Activated CD8-positive, alpha-beta T cell treated with anti-CD3 and anti-CD28 coated beads, Interleukin-2, amount 10 ng/mL, durations not matched to agents 7 days and 5 days (primary cell): Measurements from ENCODE around the gene UCN2. TPM values are rescaled to one million over a fixed set of nuclear protein-coding genes. Genes with fewer than 3 reads are reported as not detected.

Source experiments
- ATAC-seq: fragments of 150-1000 bp; cut with Tn5 transposase; one replicate; pipeline ENCODE4 v1.10.0; 2021; ENCODE audit warnings: moderate library complexity
- CTCF ChIA-PET: fragments of 350-600 bp; sonication (Branson Sonifier 250); formaldehyde crosslinking; loops from one replicate; lab custom pipeline; 2021; ENCODE audit warnings: antibody characterized with exemption; lab: Charles Lee
- POLR2A ChIA-PET: fragments of 350-600 bp; sonication (Branson Sonifier 250); formaldehyde crosslinking; loops from one replicate; lab custom pipeline; 2021; ENCODE audit warnings: antibody characterized with exemption; lab: Charles Lee
- DNase-seq: peaks from one replicate; pipeline ENCODE4 v3.0.0-alpha.2; 2020
- H3K27ac Mint-ChIP-seq: one replicate; pipeline ENCODE4 v1.8.0; 2021; ENCODE audit warnings: mild to moderate bottlenecking, mixed read lengths
- H3K27me3 Mint-ChIP-seq: one replicate; pipeline ENCODE4 v1.8.0; 2021; ENCODE audit warnings: low read depth, mixed read lengths
- H3K36me3 Mint-ChIP-seq: one replicate; pipeline ENCODE4 v1.8.0; 2021; ENCODE audit warnings: low read depth, mixed read lengths
- H3K4me1 Mint-ChIP-seq: one replicate; pipeline ENCODE4 v1.8.0; 2021; ENCODE audit warnings: low read depth, mixed read lengths
- H3K4me3 Mint-ChIP-seq: one replicate; pipeline ENCODE4 v1.8.0; 2021; ENCODE audit warnings: mild to moderate bottlenecking, mixed read lengths
- H3K9me3 Mint-ChIP-seq: one replicate; pipeline ENCODE4 v1.8.0; 2022; ENCODE audit warnings: mixed read lengths; ENCODE audit not compliant: insufficient read depth
- total RNA-seq, 2 experiments: library from RNA; stranded (reverse); gene quantifications; one replicate each; pipeline ENCODE4 v1.2.3, GENCODE V29; 2021

UCN2 gene
- total RNA-seq, 2 experiments from 2014 or later, result not detected

DNA sequence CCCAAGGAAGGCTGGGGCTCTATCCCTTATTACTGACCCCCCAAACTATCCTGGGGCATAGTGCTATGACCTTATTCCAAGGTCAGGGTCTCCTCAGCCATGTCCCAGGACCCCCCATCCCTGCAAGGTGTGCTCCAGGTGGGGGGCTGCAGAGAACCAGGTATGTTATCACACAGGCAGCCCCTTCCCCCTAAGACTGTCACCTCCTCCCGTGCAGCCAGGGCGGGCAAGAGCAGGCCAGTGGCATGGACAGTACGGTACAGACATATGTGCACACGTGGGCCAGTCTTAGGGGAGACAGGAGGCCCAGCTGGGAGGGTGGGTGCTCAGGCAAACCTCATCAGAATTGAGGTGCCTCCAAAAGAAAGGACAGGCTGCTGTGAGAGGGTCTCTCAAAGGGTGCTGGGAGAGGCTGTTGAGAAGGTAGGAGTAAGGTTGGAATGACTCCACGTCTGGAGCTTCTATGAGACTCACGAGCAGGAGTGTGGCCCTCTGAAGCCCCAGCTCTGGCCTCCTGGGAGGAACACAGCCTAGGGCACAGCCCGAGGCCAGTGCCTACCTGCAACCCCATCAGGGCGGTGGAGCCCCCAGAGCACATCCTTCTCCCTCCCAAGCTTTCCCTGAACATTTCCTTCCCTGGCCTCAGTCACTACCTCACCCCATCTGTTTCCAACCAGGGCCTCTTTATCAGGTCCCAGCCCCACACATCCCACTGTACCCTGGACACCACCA lies 33.3 kb upstream of the UCN2 start:
- Mint-ChIP-seq H3K27ac (peak overlapping the region; percentile 39), H3K27me3 (peaks cover 20% of the 10 kb centered on the region), H3K4me3 (no peak overlapping the region), H3K4me1 (peaks cover 2% of the 10 kb centered on the region), H3K36me3 (peaks cover 27% of the 10 kb centered on the region), H3K9me3 (no peaks in the 10 kb centered on the region)
- no peak for ATAC-seq
- ChIA-PET CTCF (no interaction called here), POLR2A (no interaction called here)
- DNase-seq, result no peak

- H3K4me1 Mint-ChIP-seq, result peaks cover 2% of the 10 kb centered on the region
- no peak overlapping the region for H3K4me3 Mint-ChIP-seq
- DNase-seq (no peak), ATAC-seq (no peak)
- H3K36me3 Mint-ChIP-seq, result peaks cover 27% of the 10 kb centered on the region
- no peak overlapping the region for H3K27ac Mint-ChIP-seq
- no peaks in the 10 kb centered on the region for H3K9me3 Mint-ChIP-seq
- CTCF ChIA-PET, result no interaction called here
- POLR2A ChIA-PET, result no interaction called here
- peaks cover 20% of the 10 kb centered on the region for H3K27me3 Mint-ChIP-seq
Measured at GRCh38 chr3:48596157-48596556, 32.6 kb upstream of the UCN2 start.

GRCh38 chr3:48595526-48596121 lies 32.0 kb upstream of the UCN2 start:
- Mint-ChIP-seq H3K27me3 (peaks cover 20% of the 10 kb centered on the region), H3K36me3 (peaks cover 22% of the 10 kb centered on the region), H3K4me3 (no peak overlapping the region), H3K27ac (no peak overlapping the region), H3K9me3 (no peaks in the 10 kb centered on the region), H3K4me1 (peaks cover 2% of the 10 kb centered on the region)
- no peak for ATAC-seq
- ChIA-PET CTCF (interaction anchor here (0.6 kb wide), 1 partner anchor 14 kb away, joined by 3 read pairs; the partner anchor contains the start of gene UQCRC1), POLR2A (no interaction called here)
- no peak for DNase-seq

DNA sequence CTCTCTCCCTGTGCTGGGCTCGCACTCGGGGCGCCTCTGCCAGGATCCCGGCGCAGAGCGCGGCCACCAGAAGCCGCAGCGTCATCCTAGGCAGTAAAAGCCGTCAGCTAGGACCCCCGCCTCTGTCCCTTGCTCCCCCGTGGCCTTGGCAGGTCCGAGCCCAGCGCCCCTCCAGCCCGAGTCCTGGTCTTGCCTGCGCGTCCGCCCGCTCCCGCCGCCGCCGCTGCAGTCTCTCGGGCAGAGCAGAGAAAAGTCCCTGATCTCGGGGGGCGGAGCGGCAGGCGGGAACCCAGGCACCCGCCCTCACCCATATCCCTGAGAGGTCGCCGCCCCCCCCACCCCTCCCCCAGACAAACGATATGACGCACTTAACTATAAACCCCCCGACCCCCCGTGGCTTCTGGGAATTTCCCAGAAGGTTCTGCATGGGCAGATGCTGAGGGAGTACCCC lies 31.5 kb upstream of the UCN2 start, which contains the start of gene COL7A1:
COL7A1 (minus strand) TSS at position 255 of the 451 bp plus-strand sequence; CDS start at position 85, 170 bp downstream.
- POLR2A ChIA-PET, result no interaction called here
- Mint-ChIP-seq H3K4me1 (peaks cover 2% of the 10 kb centered on the region), H3K36me3 (peaks cover 17% of the 10 kb centered on the region), H3K9me3 (no peaks in the 10 kb centered on the region), H3K4me3 (no peak within 1 kb of the TSS), H3K27ac (no peak within 1 kb of the TSS), H3K27me3 (peaks cover 20% of the 10 kb centered on the region)
- ATAC-seq (peak; percentile 16), DNase-seq (no peak)
- CTCF ChIA-PET, result interaction anchor here (0.6 kb wide), 1 partner anchor 15 kb away, joined by 3 read pairs; the partner anchor contains the start of gene UQCRC1

DNA sequence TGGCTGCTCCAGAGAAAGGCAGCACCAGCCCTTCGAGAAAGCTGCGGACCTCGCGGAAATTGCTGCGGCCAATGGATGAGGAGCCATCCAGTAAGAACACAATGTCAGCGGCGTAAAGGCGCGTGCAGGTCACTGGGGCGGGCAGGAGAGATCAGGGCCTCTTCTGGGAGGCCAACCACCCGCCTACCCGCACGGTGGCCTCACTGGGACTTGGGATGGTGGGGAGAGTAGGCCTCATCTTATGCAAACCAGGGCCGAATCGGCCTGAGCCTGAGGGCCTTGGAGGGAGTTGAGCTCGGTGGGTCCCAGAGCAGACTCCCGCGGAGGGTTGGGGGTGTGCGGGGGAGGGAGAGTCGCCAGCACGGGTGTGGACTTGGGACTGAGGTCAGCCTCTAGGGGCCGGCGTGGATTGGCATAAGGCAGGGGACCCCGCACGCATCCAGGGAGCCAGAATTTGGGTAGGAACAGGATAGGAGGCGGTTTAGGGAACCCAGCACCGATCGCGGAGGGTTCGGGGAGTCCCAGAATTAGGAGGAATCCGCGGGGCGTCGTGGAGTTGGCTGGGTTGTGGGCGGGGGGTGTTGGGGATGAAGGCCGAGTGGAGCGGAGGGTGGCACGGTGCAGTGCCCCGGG lies 31.0 kb upstream of the UCN2 start:
- no peak overlapping the region for H3K4me3 Mint-ChIP-seq
- POLR2A ChIA-PET, result no interaction called here
- ATAC-seq, result no peak
- H3K4me1 Mint-ChIP-seq, result peaks cover 2% of the 10 kb centered on the region
- peaks cover 13% of the 10 kb centered on the region for H3K36me3 Mint-ChIP-seq
- H3K9me3 Mint-ChIP-seq, result no peaks in the 10 kb centered on the region
- CTCF ChIA-PET, result no interaction called here
- H3K27ac Mint-ChIP-seq, result no peak overlapping the region
- H3K27me3 Mint-ChIP-seq, result peaks cover 25% of the 10 kb centered on the region
- DNase-seq, result no peak

GRCh38 chr3:48593337-48593736 lies 29.8 kb upstream of the UCN2 start:
- H3K36me3 Mint-ChIP-seq, result peaks cover 4% of the 10 kb centered on the region
- no peak overlapping the region for H3K4me3 Mint-ChIP-seq
- H3K9me3 Mint-ChIP-seq, result no peaks in the 10 kb centered on the region
- POLR2A ChIA-PET, result no interaction called here
- H3K27me3 Mint-ChIP-seq, result peaks cover 30% of the 10 kb centered on the region
- CTCF ChIA-PET, result no interaction called here
- ATAC-seq (no peak), DNase-seq (no peak)
- H3K4me1 Mint-ChIP-seq, result peaks cover 2% of the 10 kb centered on the region
- H3K27ac Mint-ChIP-seq, result no peak overlapping the region

DNA sequence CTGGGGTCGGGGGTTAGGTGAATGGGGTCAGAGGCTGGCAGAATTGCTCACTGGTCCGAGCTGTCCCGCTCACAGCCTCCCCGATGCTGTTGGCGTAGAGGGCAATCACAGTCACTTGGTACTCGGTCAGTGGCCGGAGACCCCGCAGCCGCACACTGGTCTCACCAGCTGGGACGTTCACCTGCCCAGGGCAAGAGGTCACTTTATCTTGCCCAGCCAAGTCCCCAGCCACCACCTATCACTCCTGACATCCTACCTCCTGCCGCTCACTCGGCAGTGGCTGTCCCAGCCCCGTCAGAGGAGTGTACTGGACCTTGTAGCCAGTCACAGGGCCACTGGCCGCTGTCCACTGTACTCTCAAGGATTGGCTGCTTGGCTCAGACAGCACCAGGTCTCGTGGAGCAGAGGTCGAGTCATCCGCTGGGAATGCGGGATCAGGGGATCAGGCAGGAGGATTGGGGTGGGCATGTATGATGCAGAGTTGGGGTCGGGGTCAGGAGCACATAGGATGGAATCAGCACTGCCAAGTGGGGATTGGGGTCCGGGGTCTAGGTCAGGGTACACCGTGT lies 29.0 kb upstream of the UCN2 start:
- peaks cover 2% of the 10 kb centered on the region for H3K4me1 Mint-ChIP-seq
- ChIA-PET CTCF (no interaction called here), POLR2A (no interaction called here)
- H3K36me3 Mint-ChIP-seq, result peaks cover 4% of the 10 kb centered on the region
- DNase-seq (no peak), ATAC-seq (no peak)
- H3K27me3 Mint-ChIP-seq, result peaks cover 33% of the 10 kb centered on the region
- no peaks in the 10 kb centered on the region for H3K9me3 Mint-ChIP-seq
- H3K27ac Mint-ChIP-seq, result no peak overlapping the region
- H3K4me3 Mint-ChIP-seq, result no peak overlapping the region

- DNase-seq (no peak), ATAC-seq (no peak)
- ChIA-PET CTCF (no interaction called here), POLR2A (no interaction called here)
- Mint-ChIP-seq H3K36me3 (no peaks in the 10 kb centered on the region), H3K9me3 (no peaks in the 10 kb centered on the region), H3K4me3 (no peak overlapping the region), H3K27me3 (peaks cover 33% of the 10 kb centered on the region), H3K27ac (no peak overlapping the region), H3K4me1 (peaks cover 2% of the 10 kb centered on the region)
Measured at GRCh38 chr3:48591886-48592518, 28.4 kb upstream of the UCN2 start.

DNA sequence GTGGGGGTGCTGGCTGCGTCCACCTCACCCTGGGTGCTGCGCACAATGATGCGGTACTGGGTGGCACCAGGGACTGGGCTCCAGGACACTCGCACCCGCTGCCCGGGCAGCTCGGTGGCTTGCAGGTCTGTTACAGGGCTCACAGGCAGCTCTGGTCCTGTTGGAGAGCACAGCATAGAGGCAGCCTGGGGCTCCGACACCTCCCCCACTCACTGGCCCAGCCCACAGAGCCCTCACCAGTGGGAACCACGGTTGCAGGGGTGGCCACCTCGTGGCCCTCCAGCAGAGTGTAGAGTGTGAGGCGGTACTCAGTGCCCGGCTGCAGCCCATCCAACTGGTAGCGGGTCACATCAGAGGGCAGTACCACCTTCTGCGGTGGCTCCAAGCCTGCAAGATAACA lies 27.9 kb upstream of the UCN2 start:
- ATAC-seq (no peak), DNase-seq (no peak)
- ChIA-PET POLR2A (no interaction called here), CTCF (no interaction called here)
- Mint-ChIP-seq H3K4me1 (peaks cover 2% of the 10 kb centered on the region), H3K27ac (no peak overlapping the region), H3K9me3 (no peaks in the 10 kb centered on the region), H3K27me3 (peaks cover 33% of the 10 kb centered on the region), H3K36me3 (no peaks in the 10 kb centered on the region), H3K4me3 (no peak overlapping the region)

DNA sequence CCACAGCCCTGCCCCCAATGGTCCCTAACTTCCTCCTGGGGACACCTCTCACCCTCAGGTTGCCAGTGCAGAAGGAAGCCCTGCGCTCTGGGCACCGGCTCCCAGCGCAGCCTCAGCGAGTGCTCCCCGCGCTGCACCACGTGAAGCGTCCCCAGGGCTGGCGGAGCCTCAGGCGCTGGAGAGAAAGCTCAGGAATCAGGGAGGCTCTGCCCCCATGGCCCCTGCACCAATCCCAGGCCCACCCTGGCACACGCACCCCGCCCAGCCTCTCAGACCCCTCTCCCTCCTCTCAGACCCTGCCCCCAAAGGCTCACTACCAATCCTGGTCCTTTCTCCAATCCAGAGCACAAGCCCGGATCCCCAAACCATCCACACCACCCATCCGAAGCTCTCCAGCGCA lies 24.6 kb upstream of the UCN2 start:
- Mint-ChIP-seq H3K4me3 (no peak overlapping the region), H3K36me3 (no peaks in the 10 kb centered on the region), H3K27ac (no peak overlapping the region), H3K27me3 (peaks cover 13% of the 10 kb centered on the region), H3K9me3 (no peaks in the 10 kb centered on the region), H3K4me1 (no peaks in the 10 kb centered on the region)
- CTCF ChIA-PET, result no interaction called here
- no peak for DNase-seq
- POLR2A ChIA-PET, result no interaction called here
- no peak for ATAC-seq

- Mint-ChIP-seq H3K27ac (no peak overlapping the region), H3K4me3 (no peak overlapping the region), H3K27me3 (peaks cover 13% of the 10 kb centered on the region), H3K9me3 (no peaks in the 10 kb centered on the region), H3K36me3 (no peaks in the 10 kb centered on the region), H3K4me1 (no peaks in the 10 kb centered on the region)
- ChIA-PET POLR2A (no interaction called here), CTCF (no interaction called here)
- DNase-seq, result no peak
- no peak for ATAC-seq
Measured at GRCh38 chr3:48587686-48588085, 24.1 kb upstream of the UCN2 start.
